IMR-90 (cell line): Measurements from ENCODE around the gene NDFIP2. TPM values are rescaled to one million over a fixed set of nuclear protein-coding genes. Genes with fewer than 3 reads are reported as not detected.

Experiments used
- ATAC-seq: fragments of 200-7000 bp; cut with Tn5 transposase; 2 replicates; pipeline ENCODE4 v1.9.1; 2020; ENCODE audit warnings: low read depth, mild to moderate bottlenecking, moderate library complexity
- BruUV-seq: library from RNA; stranded (reverse); fragments of 400-500 nt; replicated peaks from 2 replicates; lab custom pipeline; 2021; lab: Mats Ljungman, UMichigan
- CTCF ChIA-PET: fragments of 300-600 bp; formaldehyde crosslinking; extraction: SDS; loops from one replicate; lab custom pipeline; 2021; ENCODE audit warnings: antibody characterized with exemption; lab: Yijun Ruan, JAX
- POLR2A ChIA-PET: fragments of 300-600 bp; sonication (Branson Sonifier 250); formaldehyde crosslinking; loops from one replicate; lab custom pipeline; 2022; ENCODE audit warnings: antibody characterized with exemption; ENCODE audit not compliant: unreplicated experiment; lab: Charles Lee
- DNase-seq: peaks from one replicate; pipeline ENCODE4 v3.0.0; 2013
- H2AFZ ChIP-seq: replicated peaks from 2 replicates; pipeline ENCODE3; 2013; ENCODE audit warnings: low read length, mild to moderate bottlenecking; ENCODE audit not compliant: poor library complexity
- H2AK5ac ChIP-seq: 2 replicates; pipeline ENCODE4 v1.6.1; 2013; ENCODE audit warnings: low read depth, low read length, inconsistent platforms
- H2AK9ac ChIP-seq: replicated peaks from 2 replicates; pipeline ENCODE3; 2013; ENCODE audit warnings: mild to moderate bottlenecking, low read depth, low read length, moderate library complexity; ENCODE audit not compliant: poor library complexity
- H2BK120ac ChIP-seq: 2 replicates; pipeline ENCODE4 v1.6.1; 2013; ENCODE audit warnings: low read depth, low read length, inconsistent platforms
- H2BK15ac ChIP-seq: 3 replicates; pipeline ENCODE4 v1.6.1; 2013; ENCODE audit warnings: low read depth, low read length, inconsistent platforms
- H2BK20ac ChIP-seq: 2 replicates; pipeline ENCODE4 v1.6.1; 2013; ENCODE audit warnings: low read depth, mild to moderate bottlenecking, inconsistent platforms, low read length, moderate library complexity
- H2BK5ac ChIP-seq: 2 replicates; pipeline ENCODE4 v1.6.1; 2013; ENCODE audit warnings: mild to moderate bottlenecking, low read depth, low read length, inconsistent platforms; ENCODE audit not compliant: poor library complexity, severe bottlenecking
- H3K14ac ChIP-seq: replicated peaks from 2 replicates; pipeline ENCODE4 v1.6.1; 2013; ENCODE audit warnings: low read depth, low read length, inconsistent platforms
- H3K18ac ChIP-seq: 2 replicates; pipeline ENCODE4 v1.6.1; 2013; ENCODE audit warnings: low read depth, low read length, control low read depth
- H3K23ac ChIP-seq: 2 replicates; pipeline ENCODE4 v1.6.1; 2013; ENCODE audit warnings: low read depth, low read length, inconsistent platforms
- H3K27ac ChIP-seq: 2 replicates; pipeline ENCODE4 v1.5.1; 2013; ENCODE audit warnings: mild to moderate bottlenecking, control low read depth, low read length; ENCODE audit not compliant: insufficient read depth
- H3K27me3 ChIP-seq: 2 replicates; pipeline ENCODE4 v1.6.1; 2013; ENCODE audit warnings: low read length; ENCODE audit not compliant: control insufficient read depth, insufficient read depth
- H3K36me3 ChIP-seq: 2 replicates; pipeline ENCODE4 v1.6.1; 2013; ENCODE audit warnings: low read length, mixed read lengths; ENCODE audit not compliant: control insufficient read depth, insufficient read depth
- H3K4ac ChIP-seq: 2 replicates; pipeline ENCODE4 v1.6.1; 2013; ENCODE audit warnings: low read depth, low read length, inconsistent platforms
- H3K4me1 ChIP-seq: 2 replicates; pipeline ENCODE4 v1.6.1; 2013; ENCODE audit warnings: low read length, mixed read lengths; ENCODE audit not compliant: control insufficient read depth, insufficient read depth
- H3K4me2 ChIP-seq: 2 replicates; pipeline ENCODE4 v1.6.1; 2013; ENCODE audit warnings: low read depth, mild to moderate bottlenecking, control low read depth, low read length, moderate library complexity
- H3K4me3 ChIP-seq: 2 replicates; pipeline ENCODE4 v1.5.1; 2013; ENCODE audit warnings: low read depth, mild to moderate bottlenecking, control low read depth, low read length, moderate library complexity; ENCODE audit not compliant: insufficient read depth
- H3K56ac ChIP-seq: 2 replicates; pipeline ENCODE4 v1.6.1; 2013; ENCODE audit warnings: low read length, inconsistent platforms; ENCODE audit not compliant: insufficient read depth; ENCODE audit errors: extremely low read depth
- H3K79me1 ChIP-seq, 2 experiments: 2 replicates each; pipeline ENCODE4 v1.6.1; 2013; ENCODE audit warnings: low read length in 2 of 2, inconsistent platforms in 1 of 2, low read depth in 1 of 2
- H3K9ac ChIP-seq: 2 replicates; pipeline ENCODE4 v1.6.1; 2013; ENCODE audit warnings: low read depth, low read length, control low read depth
- H3K9me1 ChIP-seq: 2 replicates; pipeline ENCODE4 v1.6.1; 2013; ENCODE audit warnings: low read length, inconsistent platforms; ENCODE audit not compliant: insufficient read depth
- H3K9me3 ChIP-seq: 2 replicates; pipeline ENCODE4 v1.6.1; 2013; ENCODE audit warnings: low read length; ENCODE audit not compliant: control insufficient read depth, insufficient read depth
- H4K20me1 ChIP-seq: 2 replicates; pipeline ENCODE4 v1.6.1; 2013; ENCODE audit warnings: low read length, inconsistent platforms; ENCODE audit not compliant: insufficient read depth
- H4K5ac ChIP-seq: 2 replicates; pipeline ENCODE4 v1.6.1; 2013; ENCODE audit warnings: mild to moderate bottlenecking, low read depth, low read length, control low read depth
- H4K8ac ChIP-seq, 2 experiments: 2 replicates each; pipeline ENCODE4 v1.6.1; 2013; ENCODE audit warnings: low read depth in 2 of 2, low read length in 2 of 2, control low read depth in 1 of 2, inconsistent platforms in 1 of 2
- H4K91ac ChIP-seq: 2 replicates; pipeline ENCODE4 v1.6.1; 2013; ENCODE audit warnings: low read depth, low read length, inconsistent platforms; ENCODE audit not compliant: insufficient read depth
- BHLHE40 ChIP-seq: fragments of 150-350 bp; IDR thresholded peaks from 2 replicates; pipeline ENCODE4 v1.6.1; 2016; ENCODE audit warnings: mild to moderate bottlenecking, low read depth, low read length
- CEBPB ChIP-seq: IDR thresholded peaks from 2 replicates; pipeline ENCODE4 v1.6.1; 2012; ENCODE audit warnings: low read depth, low read length, improper control_type of control experiment
- CHD1 ChIP-seq: IDR thresholded peaks from 2 replicates; pipeline ENCODE4 v1.6.1; 2012; ENCODE audit warnings: low read depth, low read length, improper control_type of control experiment
- FOS ChIP-seq: fragments of 150-350 bp; IDR thresholded peaks from 2 replicates; pipeline ENCODE4 v1.6.1; 2016; ENCODE audit warnings: low read depth, low read length
- MAFK ChIP-seq: IDR thresholded peaks from 2 replicates; pipeline ENCODE4 v1.6.1; 2012; ENCODE audit warnings: low read depth, low read length, improper control_type of control experiment
- MAZ ChIP-seq: IDR thresholded peaks from 2 replicates; pipeline ENCODE4 v1.6.1; 2012; ENCODE audit warnings: low read depth, mild to moderate bottlenecking, low read length, improper control_type of control experiment, moderate library complexity, borderline replicate concordance
- MXI1 ChIP-seq: IDR thresholded peaks from 2 replicates; pipeline ENCODE4 v1.6.1; 2012; ENCODE audit warnings: low read depth, mild to moderate bottlenecking, low read length, moderate library complexity, borderline replicate concordance
- NFE2L2 ChIP-seq: fragments of 150-350 bp; IDR thresholded peaks from 2 replicates; pipeline ENCODE4 v1.6.1; 2016; ENCODE audit warnings: low read depth, mild to moderate bottlenecking, low read length
- POLR2A ChIP-seq: IDR thresholded peaks from 2 replicates; pipeline ENCODE4 v1.6.1; 2012; ENCODE audit warnings: mild to moderate bottlenecking, low read depth, low read length
- RAD21 ChIP-seq: IDR thresholded peaks from 2 replicates; pipeline ENCODE4 v1.6.1; 2012; ENCODE audit warnings: low read length, improper control_type of control experiment
- RCOR1 ChIP-seq: IDR thresholded peaks from 2 replicates; pipeline ENCODE4 v1.6.1; 2012; ENCODE audit warnings: mild to moderate bottlenecking, low read length, improper control_type of control experiment; ENCODE audit not compliant: insufficient replicate concordance
- RFX5 ChIP-seq: IDR thresholded peaks from 2 replicates; pipeline ENCODE4 v1.8.0; 2012; ENCODE audit warnings: low read depth, mild to moderate bottlenecking, low read length, moderate library complexity
- SMC3 ChIP-seq: fragments of 150-350 bp; IDR thresholded peaks from 2 replicates; pipeline ENCODE4 v1.6.1; 2016; ENCODE audit warnings: low read depth, mild to moderate bottlenecking, antibody characterized with exemption, low read length, moderate library complexity
- USF2 ChIP-seq: fragments of 150-350 bp; IDR thresholded peaks from 2 replicates; pipeline ENCODE4 v1.6.1; 2017; ENCODE audit warnings: mild to moderate bottlenecking, antibody characterized with exemption, low read length, low read depth
- WGBS, 2 experiments: methylation state at CpG; one replicate each; pipeline versions ENCODE4 v1.1.5 to v1.1.7; 2013; ENCODE audit warnings: missing lambda C conversion rate in 2 of 2; ENCODE audit not compliant: insufficient read length in 1 of 2; ENCODE audit errors: extremely low coverage in 2 of 2; 5-methylcytosine and 5-hydroxymethylcytosine counted together
- dilution Hi-C: fragments of 300-500 bp; cut with HindIII; formaldehyde crosslinking; loops from one replicate; pipeline ENCODE4 v1.14.3; 2018; ENCODE audit warnings: low sequenced_read_pairs; ENCODE audit not compliant: unreplicated experiment
- in situ Hi-C: fragments of 300-500 bp; cut with MboI; formaldehyde crosslinking; loops from 3 replicates; pipeline ENCODE4 v1.14.3; 2019; ENCODE audit warnings: low sequenced_read_pairs, inconsistent platforms, mixed read lengths
- intact Hi-C: fragments of 100-400 bp; cut with micrococcal nuclease; formaldehyde crosslinking; loops from 2 replicates; pipeline ENCODE4 v1.10.0; 2022
- polyA plus RNA-seq, 3 experiments: library from polyadenylated mRNA; depleted of rRNA; stranded (reverse); fragments of >200 nt; gene quantifications; 2 replicates each; pipeline ENCODE4 v1.2.3, GENCODE V29; 2012; ENCODE audit warnings: low replicate concordance in 1 of 3
- total RNA-seq: library from RNA; depleted of rRNA; stranded (reverse); fragments of >200 nt; gene quantifications from 2 replicates; pipeline ENCODE4 v1.2.3, GENCODE V29; 2012
- TF ChIP-seq, protein P1 (sequence below): conservative IDR thresholded peaks from 2 replicates; pipeline ENCODE4 v1.5.1; 2012; ENCODE audit warnings: mild to moderate bottlenecking, low read depth, low read length, improper control_type of control experiment
- TF ChIP-seq, protein P2 (sequence below): fragments of 150-350 bp; IDR thresholded peaks from 2 replicates; pipeline ENCODE4 v1.6.1; 2016; ENCODE audit warnings: low read depth, mild to moderate bottlenecking, low read length, moderate library complexity, borderline replicate concordance

Gene NDFIP2
- total and polyA plus RNA-seq, 2 of the 4 experiments (the other 2 are of a cell fraction) = 23.8 to 25.8 TPM

DNA sequence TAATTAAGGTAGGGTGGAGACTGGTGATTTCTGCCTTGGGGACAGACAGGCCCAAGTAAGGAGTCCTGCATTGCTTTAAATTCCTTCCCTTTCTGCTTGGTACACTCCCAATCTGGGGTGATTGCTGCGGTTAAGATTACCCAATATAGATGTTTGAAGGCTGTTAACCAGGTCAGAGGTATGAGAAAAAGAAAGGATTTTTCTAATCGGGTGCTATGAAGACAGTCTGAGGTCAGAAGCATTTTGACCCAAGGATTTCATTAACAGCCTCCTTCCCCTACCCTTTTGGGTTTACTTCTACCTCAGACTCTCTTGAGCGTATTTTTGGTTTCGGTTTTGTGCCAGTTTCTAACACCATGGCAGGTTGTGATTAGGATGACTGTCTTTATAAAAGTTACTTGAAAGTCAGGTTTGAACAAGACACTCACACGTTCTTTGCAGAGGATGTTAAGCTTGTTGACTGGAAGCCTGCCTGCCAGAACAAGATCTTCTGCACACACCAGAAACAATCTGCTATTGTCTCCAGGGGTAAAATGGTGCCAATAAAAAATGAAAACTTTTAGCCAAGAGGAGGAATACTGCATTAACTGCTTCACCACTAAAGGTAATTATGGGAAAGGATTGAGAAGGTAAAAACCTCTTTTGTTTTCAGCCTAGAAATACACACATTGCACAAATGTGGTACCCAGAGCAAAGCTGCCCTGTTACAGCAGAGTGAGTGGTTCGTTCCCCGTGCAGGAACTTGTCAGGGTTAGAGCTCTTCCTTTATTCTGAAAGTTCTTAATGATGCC is 108.8 kb downstream of the NDFIP2 start:
- no peak overlapping the region for H2AK5ac ChIP-seq
- no peak overlapping the region for H2AK9ac ChIP-seq
- no peaks in the 10 kb centered on the region for H3K4me1 ChIP-seq
- H3K9ac ChIP-seq = no peak overlapping the region
- no peaks in the 10 kb centered on the region for H3K27me3 ChIP-seq
- H2BK15ac ChIP-seq = no peak overlapping the region
- no peaks in the 10 kb centered on the region for H4K20me1 ChIP-seq
- H2BK20ac ChIP-seq = no peak overlapping the region
- H3K36me3 ChIP-seq = no peaks in the 10 kb centered on the region
- H3K9me1 ChIP-seq = no peaks in the 10 kb centered on the region
- ChIA-PET CTCF (no interaction called here), POLR2A (no interaction called here)
- H3K18ac ChIP-seq = no peak overlapping the region
- no peak overlapping the region for H3K27ac ChIP-seq
- H3K4me2 ChIP-seq = peak overlapping the region; percentile 5; the same call in 1 of the 2 replicates
- no peak overlapping the region for H3K4ac ChIP-seq
- BruUV-seq = no TSS peak
- no peak overlapping the region for H3K23ac ChIP-seq
- WGBS, 2 experiments = no CpG with 5 or more reads among the region's 7 CpGs
- no peak overlapping the region for H4K8ac ChIP-seq
- dilution Hi-C loops (no loop called here), intact Hi-C loops (no loop called here), in situ Hi-C loops (no loop called here)
- H2BK120ac ChIP-seq = no peak overlapping the region
- no peak overlapping the region for H4K5ac ChIP-seq
- no peaks in the 10 kb centered on the region for H3K9me3 ChIP-seq
- no peaks in the 10 kb centered on the region for H3K79me1 ChIP-seq
- no peak overlapping the region for H3K14ac ChIP-seq
- peak; percentile 32; the same call in 1 of the 2 replicates for ATAC-seq
- H3K4me3 ChIP-seq = no peak overlapping the region
- no peak overlapping the region for H4K91ac ChIP-seq
- no peak for DNase-seq
- TF ChIP-seq, protein P1, sequence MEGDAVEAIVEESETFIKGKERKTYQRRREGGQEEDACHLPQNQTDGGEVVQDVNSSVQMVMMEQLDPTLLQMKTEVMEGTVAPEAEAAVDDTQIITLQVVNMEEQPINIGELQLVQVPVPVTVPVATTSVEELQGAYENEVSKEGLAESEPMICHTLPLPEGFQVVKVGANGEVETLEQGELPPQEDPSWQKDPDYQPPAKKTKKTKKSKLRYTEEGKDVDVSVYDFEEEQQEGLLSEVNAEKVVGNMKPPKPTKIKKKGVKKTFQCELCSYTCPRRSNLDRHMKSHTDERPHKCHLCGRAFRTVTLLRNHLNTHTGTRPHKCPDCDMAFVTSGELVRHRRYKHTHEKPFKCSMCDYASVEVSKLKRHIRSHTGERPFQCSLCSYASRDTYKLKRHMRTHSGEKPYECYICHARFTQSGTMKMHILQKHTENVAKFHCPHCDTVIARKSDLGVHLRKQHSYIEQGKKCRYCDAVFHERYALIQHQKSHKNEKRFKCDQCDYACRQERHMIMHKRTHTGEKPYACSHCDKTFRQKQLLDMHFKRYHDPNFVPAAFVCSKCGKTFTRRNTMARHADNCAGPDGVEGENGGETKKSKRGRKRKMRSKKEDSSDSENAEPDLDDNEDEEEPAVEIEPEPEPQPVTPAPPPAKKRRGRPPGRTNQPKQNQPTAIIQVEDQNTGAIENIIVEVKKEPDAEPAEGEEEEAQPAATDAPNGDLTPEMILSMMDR = no peak
- TF ChIP-seq FOS (no peak), MAFK (no peak), POLR2A (no peak), USF2 (no peak), MXI1 (no peak), NFE2L2 (no peak), CHD1 (no peak), MAZ (no peak), BHLHE40 (no peak), SMC3 (no peak), CEBPB (no peak), RFX5 (no peak), RAD21 (no peak), RCOR1 (no peak)
- TF ChIP-seq, protein P2, sequence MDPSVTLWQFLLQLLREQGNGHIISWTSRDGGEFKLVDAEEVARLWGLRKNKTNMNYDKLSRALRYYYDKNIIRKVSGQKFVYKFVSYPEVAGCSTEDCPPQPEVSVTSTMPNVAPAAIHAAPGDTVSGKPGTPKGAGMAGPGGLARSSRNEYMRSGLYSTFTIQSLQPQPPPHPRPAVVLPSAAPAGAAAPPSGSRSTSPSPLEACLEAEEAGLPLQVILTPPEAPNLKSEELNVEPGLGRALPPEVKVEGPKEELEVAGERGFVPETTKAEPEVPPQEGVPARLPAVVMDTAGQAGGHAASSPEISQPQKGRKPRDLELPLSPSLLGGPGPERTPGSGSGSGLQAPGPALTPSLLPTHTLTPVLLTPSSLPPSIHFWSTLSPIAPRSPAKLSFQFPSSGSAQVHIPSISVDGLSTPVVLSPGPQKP = no peak
- no peak overlapping the region for H2AFZ ChIP-seq
- H2BK5ac ChIP-seq = no peak overlapping the region
- no peak overlapping the region for H3K56ac ChIP-seq
